ENCODE measurements around the gene TCAP. TPM values are rescaled to one million over a fixed set of nuclear protein-coding genes. Genes with fewer than 3 reads are reported as not detected.

The TCAP gene
- total RNA-seq, 1 donor from 2014 or later, result not detected

GRCh38 chr17:39641883-39642282, 23.3 kb upstream of the TCAP start:
- Histone ChIP-seq H3K4me3 (ENCODE audit: low read depth, low read length) (no peak overlapping the region), H3K36me3 (ENCODE audit: control insufficient read depth, insufficient read depth, low read length) (no peaks in the 10 kb centered on the region), H3K27me3 (ENCODE audit: control insufficient read depth, insufficient read depth, low read length) (no peaks in the 10 kb centered on the region)
- FAIRE-seq (no peak), DNase-seq (ENCODE audit: low read depth) (no peak)
- TF ChIP-seq CTCF (IDR thresholded peaks at IDR 0.05; ENCODE audit: insufficient read depth, low read length, severe bottlenecking), result no peak

- no peak for TF ChIP-seq CTCF (IDR thresholded peaks at IDR 0.05; ENCODE audit: insufficient read depth, low read length, severe bottlenecking)
- H3K36me3 ChIP-seq (ENCODE audit: control insufficient read depth, insufficient read depth, low read length), result no peaks in the 10 kb centered on the region
- FAIRE-seq (peak; percentile 13), DNase-seq (ENCODE audit: low read depth) (no peak)
- no peaks in the 10 kb centered on the region for H3K27me3 ChIP-seq (ENCODE audit: control insufficient read depth, insufficient read depth, low read length)
- H3K4me3 ChIP-seq (ENCODE audit: low read depth, low read length), result no peak overlapping the region
Measured at GRCh38 chr17:39642291-39643074, 22.7 kb upstream of the TCAP start.

- FAIRE-seq (no peak), DNase-seq (ENCODE audit: low read depth) (no peak)
- no peak for TF ChIP-seq CTCF (IDR thresholded peaks at IDR 0.05; ENCODE audit: insufficient read depth, low read length, severe bottlenecking)
- H3K4me3 ChIP-seq (ENCODE audit: low read depth, low read length), result no peak overlapping the region
- no peaks in the 10 kb centered on the region for H3K27me3 ChIP-seq (ENCODE audit: control insufficient read depth, insufficient read depth, low read length)
- H3K36me3 ChIP-seq (ENCODE audit: control insufficient read depth, insufficient read depth, low read length), result no peaks in the 10 kb centered on the region
Measured at GRCh38 chr17:39643271-39643670, 21.9 kb upstream of the TCAP start.

- TF ChIP-seq CTCF (IDR thresholded peaks at IDR 0.05; ENCODE audit: insufficient read depth, low read length, severe bottlenecking), result no peak
- no peak for DNase-seq (ENCODE audit: low read depth)
- H3K27me3 ChIP-seq (ENCODE audit: control insufficient read depth, insufficient read depth, low read length), result no peaks in the 10 kb centered on the region
- no peak for FAIRE-seq
- no peak overlapping the region for H3K4me3 ChIP-seq (ENCODE audit: low read depth, low read length)
- H3K36me3 ChIP-seq (ENCODE audit: control insufficient read depth, insufficient read depth, low read length), result no peaks in the 10 kb centered on the region
Measured at GRCh38 chr17:39647256-39647655, 17.9 kb upstream of the TCAP start.

- TF ChIP-seq CTCF (IDR thresholded peaks at IDR 0.05; ENCODE audit: insufficient read depth, low read length, severe bottlenecking), result no peak
- FAIRE-seq (no peak), DNase-seq (ENCODE audit: low read depth) (no peak)
- no peak overlapping the region for H3K4me3 ChIP-seq (ENCODE audit: low read depth, low read length)
- H3K36me3 ChIP-seq (ENCODE audit: control insufficient read depth, insufficient read depth, low read length), result no peaks in the 10 kb centered on the region
- H3K27me3 ChIP-seq (ENCODE audit: control insufficient read depth, insufficient read depth, low read length), result no peaks in the 10 kb centered on the region
Measured at GRCh38 chr17:39648616-39649366, 16.4 kb upstream of the TCAP start.

Measured in bronchial epithelial cell (primary cell).